ENCODE results near the gene SAC3D1. TPM values are rescaled to one million over a fixed set of nuclear protein-coding genes. Genes with fewer than 3 reads are reported as not detected.
A peak's percentile ranks its signal among the peaks of the same experiment; 100 is the strongest.

The SAC3D1 gene
- polyA plus RNA-seq, 2 of the 4 experiments (the other 2 are of a cell fraction) = 12.9 to 29.0 TPM

GRCh38 chr11:65014726-65015227 lies 26.2 kb upstream of the SAC3D1 start:
- 43% methylated on average over 18 of the region's 23 CpGs for WGBS (ENCODE audit: missing lambda C conversion rate)

GRCh38 chr11:65016705-65017104 lies 24.3 kb upstream of the SAC3D1 start:
- peaks cover 26% of the 10 kb centered on the region for H3K4me1 ChIP-seq
- POLR2A ChIA-PET = no interaction called here
- ATAC-seq = no peak

More at GRCh38 chr11:65014726-65015227, 26.2 kb upstream of the SAC3D1 start:
- H3K4me1 ChIP-seq = peaks cover 26% of the 10 kb centered on the region
- FAIRE-seq (no peak), ATAC-seq (peak; percentile 34 to 36), DNase-seq (ENCODE audit: low read depth in 1 of 2, low spot score in 1 of 2) (no peak)
- TF ChIP-seq KDM1A (IDR thresholded peaks at IDR 0.05; ENCODE audit: low read depth) (0 out of 2 replicates have a peak, but pooled peaks have one; percentile 24), ZSCAN20 (CRISPR knock-in tag; IDR thresholded peaks at IDR 0.05) (no peak)
- CTCF ChIA-PET = interaction anchor here (0.8 to 8.0 kb wide), 68 partner anchors 7 to 253 kb away, joined by 3 to 97 read pairs (median 6); partner anchors contain the start of genes BATF2, CDC42BPG, CDCA5 and EHD1
- POLR2A ChIA-PET = interaction anchor here (0.8 to 1.2 kb wide), 4 partner anchors 18 to 171 kb away, joined by 3 to 4 read pairs (median 3); partner anchors contain the start of genes BATF2, CDC42BPG, MAJIN and TM7SF2
- H3K4me2 ChIP-seq = peak overlapping the region; percentile 74
- peak overlapping the region; percentile 65 for H3K4me3 ChIP-seq
- H3K9me3 ChIP-seq = no peaks in the 10 kb centered on the region
- H3K27ac ChIP-seq = peak overlapping the region; percentile 95 to 97

GRCh38 chr11:65017937-65018336 lies 23.1 kb upstream of the SAC3D1 start:
- FAIRE-seq (no peak), DNase-seq (ENCODE audit: low read depth in 1 of 2, low spot score in 1 of 2) (no peak), ATAC-seq (no peak)
- Histone ChIP-seq H3K4me1 (peaks cover 24% of the 10 kb centered on the region), H3K4me3 (no peak overlapping the region), H3K4me2 (no peak overlapping the region), H3K9me3 (no peaks in the 10 kb centered on the region), H3K27ac (no peak overlapping the region)
- over 99% methylated on average over 6 of the region's 6 CpGs for WGBS (ENCODE audit: missing lambda C conversion rate)
- CTCF ChIA-PET = interaction anchor here (0.6 to 8.0 kb wide), 6 partner anchors 9 to 493 kb away, joined by 3 to 97 read pairs (median 4); partner anchors contain the start of genes CDC42BPG and SNX15
- POLR2A ChIA-PET = no interaction called here
- TF ChIP-seq HES2 (IDR thresholded peaks at IDR 0.05) (no peak), ESRRA (IDR thresholded peaks at IDR 0.05; ENCODE audit: borderline replicate concordance, low read length) (no peak), ZFP36 (IDR thresholded peaks at IDR 0.05; ENCODE audit: borderline replicate concordance, partially characterized antibody) (no peak), SMC3 (IDR thresholded peaks at IDR 0.05) (no peak), PBX3 (IDR thresholded peaks at IDR 0.05) (no peak), USF2 (IDR thresholded peaks at IDR 0.05) (no peak), JUNB (IDR thresholded peaks at IDR 0.05) (no peak), MYC (IDR thresholded peaks at IDR 0.05; ENCODE audit: borderline replicate concordance, low read length) (no peak), HOXB5 (CRISPR knock-in tag; IDR thresholded peaks at IDR 0.05) (no peak), MAFK (IDR thresholded peaks at IDR 0.05; ENCODE audit: partially characterized antibody) (no peak), RNF2 (IDR thresholded peaks at IDR 0.05; ENCODE audit: borderline replicate concordance, low read depth) (no peak), RAD21 (conservative IDR thresholded peaks at IDR 0.05 in 1 of 2, IDR thresholded peaks at IDR 0.05 in 1 of 2) (no peak)

More at GRCh38 chr11:65016705-65017104, 24.3 kb upstream of the SAC3D1 start:
- WGBS (ENCODE audit: missing lambda C conversion rate) = 94% methylated on average over 4 of the region's 4 CpGs
- Histone ChIP-seq H3K4me3 (no peak overlapping the region), H3K4me2 (no peak overlapping the region), H3K9me3 (no peaks in the 10 kb centered on the region), H3K27ac (no peak overlapping the region)
- TF ChIP-seq MAX (IDR thresholded peaks at IDR 0.05) = no peak
- TF ChIP-seq EHMT2 (IDR thresholded peaks at IDR 0.05; ENCODE audit: low read depth) = no peak
- no peak for TF ChIP-seq RFX5 (IDR thresholded peaks at IDR 0.05)
- TF ChIP-seq HEYL (CRISPR knock-in tag; IDR thresholded peaks at IDR 0.05) = no peak
- no peak for TF ChIP-seq JUNB (IDR thresholded peaks at IDR 0.05)
- TF ChIP-seq CEBPB (IDR thresholded peaks at IDR 0.05) = no peak
- TF ChIP-seq TFCP2L1 (CRISPR knock-in tag; IDR thresholded peaks at IDR 0.05) = no peak
- no peak for TF ChIP-seq ESRRA (IDR thresholded peaks at IDR 0.05; ENCODE audit: borderline replicate concordance, low read length)
- no peak for TF ChIP-seq PHF8 (IDR thresholded peaks at IDR 0.05; ENCODE audit: borderline replicate concordance, low read depth)
- TF ChIP-seq HDAC2 (IDR thresholded peaks at IDR 0.05) = no peak
- no peak for TF ChIP-seq RAD21 (conservative IDR thresholded peaks at IDR 0.05 in 1 of 2, IDR thresholded peaks at IDR 0.05 in 1 of 2)
- FAIRE-seq = no peak
- no peak for DNase-seq (ENCODE audit: low read depth in 1 of 2, low spot score in 1 of 2)
- CTCF ChIA-PET = interaction anchor here (1.9 to 8.0 kb wide), 2 partner anchors 10 to 171 kb away, joined by 13 to 97 read pairs; partner anchors contain the start of genes CDC42BPG and SNX15
